HepG2 (cell line): ENCODE data around the gene KDM8. TPM values are rescaled to one million over a fixed set of nuclear protein-coding genes. Genes with fewer than 3 reads are reported as not detected.
A peak's percentile ranks its signal among the peaks of the same experiment; 100 is the strongest.

Source experiments
- ARID5B ChIP-seq: IDR thresholded peaks from 2 replicates; pipeline ENCODE4 v1.4.0; 2020; ENCODE audit warnings: mild to moderate bottlenecking, missing genetic modification reagents
- ATF3 ChIP-seq: sonication (generic); formaldehyde crosslinking; IDR thresholded peaks from 2 replicates; pipeline ENCODE4 v1.4.0; 2020; ENCODE audit warnings: missing genetic modification reagents
- CENPT ChIP-seq: sonication (generic); formaldehyde crosslinking; IDR thresholded peaks from 2 replicates; pipeline ENCODE4 v1.8.0; 2022; ENCODE audit warnings: low read depth, mild to moderate bottlenecking, moderate library complexity, missing genetic modification reagents
- DMTF1 ChIP-seq: sonication (generic); formaldehyde crosslinking; IDR thresholded peaks from 2 replicates; pipeline ENCODE4 v1.4.0; 2020; ENCODE audit warnings: mild to moderate bottlenecking, missing genetic modification reagents
- KLF11 ChIP-seq: IDR thresholded peaks from 2 replicates; pipeline ENCODE4 v1.6.1; 2016; ENCODE audit warnings: missing compliant biosample characterization
- NKX3-1 ChIP-seq: sonication (generic); formaldehyde crosslinking; IDR thresholded peaks from 2 replicates; pipeline ENCODE4 v1.5.0; 2020; ENCODE audit warnings: missing genetic modification reagents
- PAXIP1 ChIP-seq: sonication (generic); formaldehyde crosslinking; conservative IDR thresholded peaks from 2 replicates; pipeline ENCODE4 v1.4.0; 2020; ENCODE audit warnings: mild to moderate bottlenecking, missing genetic modification reagents, moderate library complexity
- TEAD2 ChIP-seq: sonication (generic); formaldehyde crosslinking; IDR thresholded peaks from 2 replicates; pipeline ENCODE4 v1.9.0; 2021; ENCODE audit warnings: missing genetic modification reagents
- TEAD3 ChIP-seq: optimal IDR thresholded peaks from 2 replicates; pipeline ENCODE3; 2016; ENCODE audit warnings: borderline replicate concordance
- ZBTB3 ChIP-seq: sonication (generic); formaldehyde crosslinking; IDR thresholded peaks from 2 replicates; pipeline ENCODE4 v1.4.0; 2020; ENCODE audit warnings: low read depth, mild to moderate bottlenecking, moderate library complexity, missing genetic modification reagents, borderline replicate concordance
- ZNF124 ChIP-seq: sonication (generic); formaldehyde crosslinking; IDR thresholded peaks from 2 replicates; pipeline ENCODE4 v1.4.0; 2020; ENCODE audit warnings: missing genetic modification reagents
- ZNF18 ChIP-seq: sonication (generic); formaldehyde crosslinking; IDR thresholded peaks from 2 replicates; pipeline ENCODE4 v1.8.0; 2022; ENCODE audit warnings: mild to moderate bottlenecking, missing genetic modification reagents; ENCODE audit not compliant: insufficient replicate concordance
- ZNF251 ChIP-seq: sonication (generic); formaldehyde crosslinking; IDR thresholded peaks from 2 replicates; pipeline ENCODE4 v1.9.0; 2021; ENCODE audit warnings: mild to moderate bottlenecking, missing genetic modification reagents
- ZNF350 ChIP-seq: sonication (generic); formaldehyde crosslinking; IDR thresholded peaks from 2 replicates; pipeline ENCODE4 v1.4.0; 2020; ENCODE audit warnings: mild to moderate bottlenecking, low read depth, missing genetic modification reagents, borderline replicate concordance
- ZNF670 ChIP-seq: sonication (generic); formaldehyde crosslinking; IDR thresholded peaks from 2 replicates; pipeline ENCODE4 v1.8.0; 2022; ENCODE audit warnings: mild to moderate bottlenecking, missing genetic modification reagents, borderline replicate concordance
- ZNF792 ChIP-seq: IDR thresholded peaks from 2 replicates; pipeline ENCODE4 v1.6.1; 2016
- polyA plus RNA-seq, 8 experiments: library from polyadenylated mRNA; depleted of rRNA in 3 of 8; stranded (reverse) in 7 of 8; unstranded in 1 of 8; fragments of >200 nt; fragmentation: Illumina TruSeq in 4 of 8; extraction: Trizol in 4 of 8; gene quantifications; 2 replicates each; pipeline versions ENCODE4 v1.2.1 to v1.2.3, GENCODE V29; 2011 to 2016; ENCODE audit warnings: low read depth in 4 of 8, missing spikeins in 1 of 8, mixed read lengths in 1 of 8; ENCODE audit not compliant: insufficient read depth in 1 of 8
- total RNA-seq, 5 experiments: library from RNA; depleted of rRNA; stranded (reverse); fragments of >200 nt; fragmentation: Illumina TruSeq; extraction: Trizol; gene quantifications; 2 replicates each; pipeline ENCODE4 v1.2.3, GENCODE V29; 2016; ENCODE audit warnings: low read depth in 1 of 5

Gene KDM8
- total and polyA plus RNA-seq, 2 of the 13 experiments (the other 11 are each of a cell fraction or from before 2014, with no cell fraction given): 3.3 to 8.6 TPM

GRCh38 chr16:27203507-27204311 lies at the start of gene KDM8 (continued):
- TF ChIP-seq TEAD2 (CRISPR knock-in tag) (peak; percentile 42; the same call in 1 of the 2 replicates), ZNF124 (CRISPR knock-in tag) (peak; percentile 95), ZNF18 (CRISPR knock-in tag) (no peak), NKX3-1 (CRISPR knock-in tag) (peak; percentile 47; the same call in 1 of the 2 replicates), ZNF350 (peak; percentile 90; the same call in 1 of the 2 replicates), CENPT (CRISPR knock-in tag) (no peak; the same call in 1 of the 2 replicates), ARID5B (CRISPR knock-in tag) (peak; percentile 70; the same call in 1 of the 2 replicates), ZBTB3 (CRISPR knock-in tag) (no peak; the same call in 1 of the 2 replicates), KLF11 (CRISPR knock-in tag) (peak; percentile 62; the same call in 1 of the 2 replicates), ATF3 (CRISPR knock-in tag) (peak; percentile 56; the same call in 1 of the 2 replicates), ZNF251 (0 out of 2 replicates have a peak, but pooled peaks have one; percentile 81), ZNF670 (CRISPR knock-in tag) (peak; percentile 90; the same call in 1 of the 2 replicates), TEAD3 (peak; percentile 76), DMTF1 (CRISPR knock-in tag) (no peak), ZNF792 (CRISPR knock-in tag) (peak; percentile 85), PAXIP1 (CRISPR knock-in tag) (peak; percentile 62)
